ENCODE measurements around the gene AEBP2. TPM values are rescaled to one million over a fixed set of nuclear protein-coding genes. Genes with fewer than 3 reads are reported as not detected.

Gene AEBP2
- total and polyA plus RNA-seq, 4 donors: 24.8 to 89.0 (median 49.8) TPM

DNA sequence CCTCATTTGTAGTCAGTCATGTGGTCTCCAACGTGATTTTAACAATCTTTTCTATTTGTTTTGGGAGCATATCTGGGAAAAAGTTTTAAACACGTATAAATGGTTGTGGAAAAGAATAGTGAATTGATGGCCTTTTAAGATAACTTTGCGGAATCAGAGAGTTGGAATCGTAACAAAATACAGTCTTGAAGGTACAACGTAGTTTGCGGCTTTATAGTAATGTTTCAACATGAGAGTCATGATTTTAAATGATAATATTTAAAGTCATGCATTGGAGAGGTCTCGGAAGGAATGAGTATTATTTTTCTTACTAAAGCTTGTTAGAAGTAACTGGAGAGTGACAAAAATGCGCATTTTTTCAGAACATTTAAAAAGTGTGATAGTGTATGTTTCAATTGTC, 1.6 kb downstream of the AEBP2 start:
- ATAC-seq (ENCODE audit: low FRiP score) (no peak), DNase-seq (no peak)
- Histone ChIP-seq H3K27ac (ENCODE audit: low read depth in 1 of 2, low read length in 2 of 2) (peak overlapping the region in 1 of 2 donors; percentile 17), H3K27me3 (ENCODE audit: control insufficient read depth in 1 of 2, insufficient read depth in 2 of 2, low read length in 1 of 2) (no peaks in the 10 kb centered on the region), H3K36me3 (ENCODE audit: control insufficient read depth in 1 of 2, insufficient read depth in 2 of 2, low read length in 1 of 2) (no peaks in the 10 kb centered on the region), H3K4me1 (ENCODE audit: control insufficient read depth in 1 of 2, insufficient read depth in 2 of 2, low read length in 2 of 2) (no peaks in the 10 kb centered on the region), H3K4me3 (ENCODE audit: low read length in 2 of 2) (peak overlapping the region; percentile 43 to 85), H3K9me3 (ENCODE audit: control insufficient read depth, low read length) (no peaks in the 10 kb centered on the region)
- intact Hi-C loops (cut with DNase I): loop anchor here in 1 of 2 donors (10.0 kb wide), 2 partner anchors 204 to 256 kb away; no protein-coding TSS in a partner anchor
- 1 to 2% methylated on average over 8 of the region's 8 CpGs for WGBS, 2 donors

DNA sequence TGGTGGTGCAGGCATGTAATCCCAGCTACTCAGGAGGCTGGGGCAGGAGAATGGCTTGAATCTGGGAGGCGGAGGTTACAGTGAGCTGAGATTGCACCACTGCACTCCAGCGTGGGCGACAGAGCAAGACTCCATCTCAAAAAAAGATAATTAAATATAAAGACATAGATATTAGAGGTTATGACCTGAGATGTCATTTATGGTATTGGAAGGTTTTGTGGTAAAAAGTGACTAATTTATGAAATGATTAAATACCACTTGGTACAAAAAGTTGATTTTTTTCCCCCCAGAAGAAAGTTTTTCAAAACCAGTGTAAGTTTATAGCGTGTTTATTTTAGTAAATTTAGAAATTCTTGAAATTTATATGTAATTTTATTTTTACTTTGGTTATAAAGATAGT, 4.3 kb downstream of the AEBP2 start:
- Histone ChIP-seq H3K36me3 (ENCODE audit: control insufficient read depth in 1 of 2, insufficient read depth in 2 of 2, low read length in 1 of 2) (no peaks in the 10 kb centered on the region), H3K27ac (ENCODE audit: low read depth in 1 of 2, low read length in 2 of 2) (no peak overlapping the region), H3K27me3 (ENCODE audit: control insufficient read depth in 1 of 2, insufficient read depth in 2 of 2, low read length in 1 of 2) (no peaks in the 10 kb centered on the region), H3K4me3 (ENCODE audit: low read length in 2 of 2) (no peak overlapping the region), H3K4me1 (ENCODE audit: control insufficient read depth in 1 of 2, insufficient read depth in 2 of 2, low read length in 2 of 2) (no peaks in the 10 kb centered on the region), H3K9me3 (ENCODE audit: control insufficient read depth, low read length) (no peaks in the 10 kb centered on the region)
- no peak for ATAC-seq (ENCODE audit: low FRiP score)
- 77 to 80% methylated on average over 4 of the region's 4 CpGs for WGBS, 2 donors
- DNase-seq: no peak
- intact Hi-C loops (cut with DNase I): loop anchor here in 1 of 2 donors (10.0 kb wide), 2 partner anchors 201 to 259 kb away; no protein-coding TSS in a partner anchor

DNA sequence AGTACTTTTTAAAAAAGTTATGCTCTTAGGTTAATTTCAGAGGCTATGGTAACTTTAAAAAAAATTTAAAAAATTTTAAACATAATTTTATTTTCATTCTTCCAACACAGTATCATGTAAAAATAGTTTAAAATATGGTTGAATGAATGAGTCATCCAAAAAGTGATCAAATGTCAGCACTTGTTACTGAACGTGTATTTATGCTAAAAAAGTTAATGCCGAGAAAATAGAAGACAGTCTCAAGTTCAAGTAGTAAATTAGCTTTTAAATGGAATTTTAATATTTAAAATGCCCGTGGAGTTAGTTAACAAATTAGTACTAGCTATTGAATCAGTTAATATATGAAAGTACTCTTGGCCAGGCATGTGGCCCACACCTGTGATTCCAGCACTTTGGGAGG, 4.8 kb downstream of the AEBP2 start:
- no peaks in the 10 kb centered on the region for H3K4me1 ChIP-seq (ENCODE audit: control insufficient read depth in 1 of 2, insufficient read depth in 2 of 2, low read length in 2 of 2)
- no peaks in the 10 kb centered on the region for H3K36me3 ChIP-seq (ENCODE audit: control insufficient read depth in 1 of 2, insufficient read depth in 2 of 2, low read length in 1 of 2)
- intact Hi-C loops (cut with DNase I): loop anchor here in 1 of 2 donors (10.0 kb wide), 2 partner anchors 201 to 259 kb away; no protein-coding TSS in a partner anchor
- DNase-seq (no peak), ATAC-seq (ENCODE audit: low FRiP score) (no peak)
- H3K9me3 ChIP-seq (ENCODE audit: control insufficient read depth, low read length): no peaks in the 10 kb centered on the region
- 18 to 23% methylated on average over 3 of the region's 3 CpGs for WGBS, 2 donors
- H3K4me3 ChIP-seq (ENCODE audit: low read length in 2 of 2): no peak overlapping the region
- no peak overlapping the region for H3K27ac ChIP-seq (ENCODE audit: low read depth in 1 of 2, low read length in 2 of 2)
- H3K27me3 ChIP-seq (ENCODE audit: control insufficient read depth in 1 of 2, insufficient read depth in 2 of 2, low read length in 1 of 2): no peaks in the 10 kb centered on the region

DNA sequence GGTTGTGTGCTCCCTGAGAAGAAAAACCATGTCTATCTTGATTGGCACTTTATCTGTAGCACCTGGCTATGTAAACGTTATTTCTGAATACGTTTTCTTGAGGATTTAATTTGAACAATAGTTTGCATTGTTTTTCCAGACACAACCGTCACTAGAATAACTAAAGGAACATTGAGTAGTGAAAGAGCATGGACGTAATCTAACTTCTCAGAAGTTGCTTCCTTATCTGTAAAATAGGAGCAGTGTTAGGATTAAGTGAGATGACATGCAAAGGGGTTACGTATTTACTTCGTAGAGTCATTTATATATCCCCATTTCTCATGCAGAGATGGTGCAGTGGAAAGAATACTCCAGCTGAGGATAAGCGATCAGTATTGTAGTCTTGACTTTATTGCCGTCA, 8.1 kb downstream of the AEBP2 start:
- ATAC-seq (ENCODE audit: low FRiP score) (no peak), DNase-seq (no peak)
- Histone ChIP-seq H3K27me3 (ENCODE audit: control insufficient read depth in 1 of 2, insufficient read depth in 2 of 2, low read length in 1 of 2) (no peaks in the 10 kb centered on the region), H3K4me1 (ENCODE audit: control insufficient read depth in 1 of 2, insufficient read depth in 2 of 2, low read length in 2 of 2) (peaks cover 1 to 4% of the 10 kb centered on the region in 2 donors), H3K27ac (ENCODE audit: low read depth in 1 of 2, low read length in 2 of 2) (no peak overlapping the region), H3K36me3 (ENCODE audit: control insufficient read depth in 1 of 2, insufficient read depth in 2 of 2, low read length in 1 of 2) (no peaks in the 10 kb centered on the region), H3K4me3 (ENCODE audit: low read length in 2 of 2) (no peak overlapping the region), H3K9me3 (ENCODE audit: control insufficient read depth, low read length) (no peaks in the 10 kb centered on the region)
- intact Hi-C loops (cut with DNase I): loop anchor here in 1 of 2 donors (5.0 to 10.0 kb wide), 3 partner anchors 35 to 263 kb away; no protein-coding TSS in a partner anchor
- 83 to 85% methylated on average over 8 of the region's 8 CpGs for WGBS, 2 donors

DNA sequence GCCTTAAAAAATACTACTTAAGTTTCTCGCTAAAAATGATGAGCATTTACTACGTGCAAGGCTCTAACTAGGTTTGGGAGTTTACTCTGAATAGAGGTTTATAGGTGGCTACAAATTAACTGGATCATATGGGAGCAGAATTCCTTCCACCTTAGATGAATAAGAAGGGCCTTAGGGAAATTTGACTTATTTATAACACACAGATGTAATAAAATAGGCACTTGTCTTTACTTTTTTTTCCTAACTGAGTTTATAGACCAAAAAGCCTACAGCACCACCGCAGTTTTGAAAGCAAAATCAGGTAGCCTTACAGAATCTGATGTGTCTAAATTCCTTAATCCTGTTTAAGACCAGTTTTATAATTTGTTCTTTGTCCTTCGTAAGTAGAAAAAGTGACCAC, 10.5 kb downstream of the AEBP2 start:
- 25 to 30% methylated on average over 4 of the region's 4 CpGs for WGBS, 2 donors
- H3K27ac ChIP-seq (ENCODE audit: low read depth in 1 of 2, low read length in 2 of 2): no peak overlapping the region
- no peaks in the 10 kb centered on the region for H3K9me3 ChIP-seq (ENCODE audit: control insufficient read depth, low read length)
- peaks cover 1 to 7% of the 10 kb centered on the region in 2 donors for H3K4me1 ChIP-seq (ENCODE audit: control insufficient read depth in 1 of 2, insufficient read depth in 2 of 2, low read length in 2 of 2)
- intact Hi-C loops (cut with DNase I): loop anchor here in 1 of 2 donors (5.0 to 10.0 kb wide), 3 partner anchors 32 to 265 kb away; no protein-coding TSS in a partner anchor
- no peaks in the 10 kb centered on the region for H3K36me3 ChIP-seq (ENCODE audit: control insufficient read depth in 1 of 2, insufficient read depth in 2 of 2, low read length in 1 of 2)
- H3K27me3 ChIP-seq (ENCODE audit: control insufficient read depth in 1 of 2, insufficient read depth in 2 of 2, low read length in 1 of 2): no peaks in the 10 kb centered on the region
- no peak overlapping the region for H3K4me3 ChIP-seq (ENCODE audit: low read length in 2 of 2)
- DNase-seq (no peak), ATAC-seq (ENCODE audit: low FRiP score) (no peak)

DNA sequence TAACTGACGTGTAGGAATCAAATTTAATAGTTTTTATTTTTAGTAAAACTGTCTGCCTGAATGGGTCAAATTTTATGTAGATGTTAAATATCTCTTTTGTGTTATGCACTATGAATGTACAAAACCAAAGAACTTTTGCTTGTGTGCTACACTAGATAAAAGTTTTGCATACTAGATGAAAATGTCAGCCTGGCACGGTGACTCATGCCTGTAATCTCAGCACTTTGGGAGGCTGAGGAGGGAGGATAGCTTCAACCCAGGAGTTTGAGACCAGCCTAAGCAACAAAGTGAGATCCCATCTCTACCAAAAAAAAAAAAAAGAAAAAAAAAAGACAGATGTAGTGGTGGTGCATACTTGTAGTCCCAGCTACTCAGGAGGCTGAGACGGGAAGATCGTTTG, 11.1 kb downstream of the AEBP2 start:
- intact Hi-C loops (cut with DNase I): no loop called here
- no peak for ATAC-seq (ENCODE audit: low FRiP score)
- peaks cover 1 to 7% of the 10 kb centered on the region in 2 donors for H3K4me1 ChIP-seq (ENCODE audit: control insufficient read depth in 1 of 2, insufficient read depth in 2 of 2, low read length in 2 of 2)
- H3K9me3 ChIP-seq (ENCODE audit: control insufficient read depth, low read length): no peaks in the 10 kb centered on the region
- no peak overlapping the region for H3K4me3 ChIP-seq (ENCODE audit: low read length in 2 of 2)
- no peaks in the 10 kb centered on the region for H3K36me3 ChIP-seq (ENCODE audit: control insufficient read depth in 1 of 2, insufficient read depth in 2 of 2, low read length in 1 of 2)
- H3K27me3 ChIP-seq (ENCODE audit: control insufficient read depth in 1 of 2, insufficient read depth in 2 of 2, low read length in 1 of 2): no peaks in the 10 kb centered on the region
- no peak overlapping the region for H3K27ac ChIP-seq (ENCODE audit: low read depth in 1 of 2, low read length in 2 of 2)
- WGBS, 2 donors: 52 to 53% methylated on average over 4 of the region's 4 CpGs
- DNase-seq: no peak

DNA sequence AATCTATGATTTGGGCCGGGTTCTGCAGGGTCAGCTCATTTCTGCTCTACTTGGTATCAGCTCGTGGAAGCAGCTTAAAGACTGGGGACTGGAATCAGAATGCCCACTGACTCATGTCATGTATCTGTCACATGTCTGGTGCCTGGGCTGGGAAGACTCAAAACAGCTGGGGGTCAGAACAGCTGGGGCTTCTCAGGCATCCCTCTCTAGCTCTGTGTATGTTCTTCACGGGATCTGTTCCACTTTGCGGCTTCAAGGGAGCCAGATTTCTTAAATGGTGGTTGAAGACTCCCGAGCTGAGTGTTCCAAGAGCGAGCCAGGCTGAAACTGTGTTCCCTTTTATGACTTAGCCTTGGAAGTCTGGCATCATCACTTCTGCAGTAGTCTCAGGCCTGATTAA, 11.9 kb downstream of the AEBP2 start:
- Histone ChIP-seq H3K36me3 (ENCODE audit: control insufficient read depth in 1 of 2, insufficient read depth in 2 of 2, low read length in 1 of 2) (no peaks in the 10 kb centered on the region), H3K27me3 (ENCODE audit: control insufficient read depth in 1 of 2, insufficient read depth in 2 of 2, low read length in 1 of 2) (no peaks in the 10 kb centered on the region), H3K27ac (ENCODE audit: low read depth in 1 of 2, low read length in 2 of 2) (peak overlapping the region in 1 of 2 donors; percentile 52), H3K4me1 (ENCODE audit: control insufficient read depth in 1 of 2, insufficient read depth in 2 of 2, low read length in 2 of 2) (peaks cover 1 to 7% of the 10 kb centered on the region in 2 donors), H3K4me3 (ENCODE audit: low read length in 2 of 2) (no peak overlapping the region), H3K9me3 (ENCODE audit: control insufficient read depth, low read length) (no peaks in the 10 kb centered on the region)
- ATAC-seq (ENCODE audit: low FRiP score): no peak
- intact Hi-C loops (cut with DNase I): no loop called here
- WGBS, 2 donors: 46 to 58% methylated on average over 6 of the region's 6 CpGs
- DNase-seq: no peak

DNA sequence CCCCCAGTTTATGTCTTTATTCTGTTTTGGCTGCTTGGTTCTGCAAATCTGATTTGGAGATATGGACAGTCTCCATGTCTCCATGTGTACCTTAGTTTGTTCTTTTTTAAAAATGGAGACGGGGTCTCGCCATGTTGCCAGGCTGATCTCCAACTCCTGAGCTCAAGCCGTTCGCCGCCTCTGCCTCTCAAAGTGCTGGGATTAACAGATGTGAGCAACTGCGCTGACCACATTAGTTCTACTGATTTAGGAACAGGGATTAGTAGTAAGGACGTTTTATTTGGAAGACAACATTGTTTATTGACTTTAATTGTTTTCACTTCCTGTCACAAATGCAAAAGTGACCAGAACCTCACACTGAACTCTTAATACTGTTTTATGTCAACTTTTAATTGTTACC, 14.7 kb downstream of the AEBP2 start:
- no peak overlapping the region for H3K4me3 ChIP-seq (ENCODE audit: low read length in 2 of 2)
- WGBS, 2 donors: 85 to 87% methylated on average over 7 of the region's 7 CpGs
- peaks cover 4 to 7% of the 10 kb centered on the region in 2 donors for H3K4me1 ChIP-seq (ENCODE audit: control insufficient read depth in 1 of 2, insufficient read depth in 2 of 2, low read length in 2 of 2)
- ATAC-seq (ENCODE audit: low FRiP score): no peak
- peaks cover 1% of the 10 kb centered on the region for H3K9me3 ChIP-seq (ENCODE audit: control insufficient read depth, low read length)
- no peak overlapping the region for H3K27ac ChIP-seq (ENCODE audit: low read depth in 1 of 2, low read length in 2 of 2)
- no peaks in the 10 kb centered on the region for H3K27me3 ChIP-seq (ENCODE audit: control insufficient read depth in 1 of 2, insufficient read depth in 2 of 2, low read length in 1 of 2)
- intact Hi-C loops (cut with DNase I): no loop called here
- no peak for DNase-seq
- peaks cover 0 to 2% of the 10 kb centered on the region in 2 donors for H3K36me3 ChIP-seq (ENCODE audit: control insufficient read depth in 1 of 2, insufficient read depth in 2 of 2, low read length in 1 of 2)

DNA sequence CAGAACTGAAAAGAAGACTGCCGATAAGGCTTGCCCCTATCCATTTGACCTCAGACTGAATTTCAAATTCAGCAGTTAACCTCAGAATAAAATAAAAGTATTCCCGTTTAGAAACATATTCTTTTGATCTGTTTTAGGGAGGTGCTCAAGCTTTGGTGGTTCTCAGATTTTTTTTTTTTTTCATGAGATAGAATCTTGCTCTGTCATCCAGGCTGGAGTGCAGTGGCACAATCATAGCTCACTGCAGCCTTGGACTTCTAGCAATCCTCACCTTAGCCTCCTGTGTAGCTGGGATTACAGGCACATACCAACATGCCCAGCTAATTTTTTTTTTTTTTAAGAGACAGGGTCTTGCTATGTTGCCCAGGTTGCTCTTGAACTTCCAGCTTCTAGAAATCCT, 15.5 kb downstream of the AEBP2 start:
- H3K9me3 ChIP-seq (ENCODE audit: control insufficient read depth, low read length): peaks cover 1% of the 10 kb centered on the region
- intact Hi-C loops (cut with DNase I): no loop called here
- H3K36me3 ChIP-seq (ENCODE audit: control insufficient read depth in 1 of 2, insufficient read depth in 2 of 2, low read length in 1 of 2): peaks cover 0 to 2% of the 10 kb centered on the region in 2 donors
- 59 to 79% methylated on average over 2 of the region's 2 CpGs for WGBS, 2 donors
- peaks cover 4 to 5% of the 10 kb centered on the region in 2 donors for H3K4me1 ChIP-seq (ENCODE audit: control insufficient read depth in 1 of 2, insufficient read depth in 2 of 2, low read length in 2 of 2)
- DNase-seq (no peak), ATAC-seq (ENCODE audit: low FRiP score) (no peak)
- H3K4me3 ChIP-seq (ENCODE audit: low read length in 2 of 2): no peak overlapping the region
- no peaks in the 10 kb centered on the region for H3K27me3 ChIP-seq (ENCODE audit: control insufficient read depth in 1 of 2, insufficient read depth in 2 of 2, low read length in 1 of 2)
- H3K27ac ChIP-seq (ENCODE audit: low read depth in 1 of 2, low read length in 2 of 2): no peak overlapping the region
